8988T (cell line): Measurements from ENCODE around the gene POLR2J3.
"Not testable (repeated sequence)": the region's sequence is repeated elsewhere in the genome, so short reads cannot be mapped to it uniquely, and the experiment has no call there.

ENCODE experiments used
- DNase-seq: peaks from one replicate; pipeline ENCODE4 v3.0.0; 2011

POLR2J3 gene

GRCh38 chr7:102517550-102518147 is 54.7 kb downstream of the POLR2J3 start, which contains the start of gene RASA4B:
Gene RASA4B, minus strand, starts transcription at chr7:102517777. Its CDS starts 67 bp downstream, at chr7:102517710.
- DNase-seq, result not testable (repeated sequence)
